ENCODE results near the gene EYS.

The EYS gene

GRCh38 chr6:63807056-63807455 lies 1900.0 kb downstream of the EYS start:
- H3K27me3 ChIP-seq (ENCODE audit: insufficient read depth, low read length, poor library complexity, severe bottlenecking) = no peaks in the 10 kb centered on the region
- H3K79me2 ChIP-seq (ENCODE audit: insufficient read depth, low read length) = no peaks in the 10 kb centered on the region
- H3K9me2 ChIP-seq (replicated peaks; ENCODE audit: low read depth, low read length) = no peaks in the 10 kb centered on the region
- H3K4me1 ChIP-seq (ENCODE audit: insufficient read depth, low read length, poor library complexity, severe bottlenecking) = peaks cover 20% of the 10 kb centered on the region
- H3K36me3 ChIP-seq (ENCODE audit: insufficient read depth, low read length) = no peaks in the 10 kb centered on the region
- peak overlapping the region; percentile 58 for H3K4me2 ChIP-seq (ENCODE audit: low read depth, low read length, poor library complexity, severe bottlenecking)
- H3K9me3 ChIP-seq (ENCODE audit: insufficient read depth, low read depth, low read length) = no peaks in the 10 kb centered on the region
- H3K9ac ChIP-seq (ENCODE audit: low read depth, low read length, poor library complexity, severe bottlenecking) = no peak overlapping the region
- TF ChIP-seq CTCF (conservative IDR thresholded peaks at IDR 0.05; ENCODE audit: low read length) (no peak), EZH2phosphoT487 (IDR thresholded peaks at IDR 0.05; ENCODE audit: borderline replicate concordance) (no peak)
- no peak overlapping the region for H3K4me3 ChIP-seq (ENCODE audit: low read length, poor library complexity, severe bottlenecking)
- no peak overlapping the region for H2AFZ ChIP-seq (ENCODE audit: low read length)
- H3F3A ChIP-seq (ENCODE audit: low read depth) = no peaks in the 10 kb centered on the region
- H4K20me1 ChIP-seq (ENCODE audit: insufficient read depth, low read length, poor library complexity, severe bottlenecking) = no peaks in the 10 kb centered on the region

- TF ChIP-seq CTCF (conservative IDR thresholded peaks at IDR 0.05; ENCODE audit: low read length) (no peak), EZH2phosphoT487 (IDR thresholded peaks at IDR 0.05; ENCODE audit: borderline replicate concordance) (no peak)
- Histone ChIP-seq H3K4me3 (ENCODE audit: low read length, poor library complexity, severe bottlenecking) (peak overlapping the region; percentile 31), H2AFZ (ENCODE audit: low read length) (no peak overlapping the region)
These were observed 1900.5 kb downstream of the EYS start for GRCh38 chr6:63806573-63806913.

GRCh38 chr6:63805808-63806572 lies 1901.0 kb downstream of the EYS start:
- H3K4me3 ChIP-seq (ENCODE audit: low read length, poor library complexity, severe bottlenecking) = peak overlapping the region; percentile 31

More at GRCh38 chr6:63806573-63806913, 1900.5 kb downstream of the EYS start:
- no peaks in the 10 kb centered on the region for H3K27me3 ChIP-seq (ENCODE audit: insufficient read depth, low read length, poor library complexity, severe bottlenecking)
- H3K9me2 ChIP-seq (replicated peaks; ENCODE audit: low read depth, low read length) = no peaks in the 10 kb centered on the region
- H3K36me3 ChIP-seq (ENCODE audit: insufficient read depth, low read length) = no peaks in the 10 kb centered on the region
- H4K20me1 ChIP-seq (ENCODE audit: insufficient read depth, low read length, poor library complexity, severe bottlenecking) = no peaks in the 10 kb centered on the region
- no peaks in the 10 kb centered on the region for H3K9me3 ChIP-seq (ENCODE audit: insufficient read depth, low read depth, low read length)
- H3K4me2 ChIP-seq (ENCODE audit: low read depth, low read length, poor library complexity, severe bottlenecking) = peak overlapping the region; percentile 58
- peaks cover 20% of the 10 kb centered on the region for H3K4me1 ChIP-seq (ENCODE audit: insufficient read depth, low read length, poor library complexity, severe bottlenecking)
- H3K9ac ChIP-seq (ENCODE audit: low read depth, low read length, poor library complexity, severe bottlenecking) = no peak overlapping the region
- H3F3A ChIP-seq (ENCODE audit: low read depth) = no peaks in the 10 kb centered on the region
- H3K79me2 ChIP-seq (ENCODE audit: insufficient read depth, low read length) = no peaks in the 10 kb centered on the region

More at GRCh38 chr6:63805808-63806572, 1901.0 kb downstream of the EYS start:
- no peaks in the 10 kb centered on the region for H3K27me3 ChIP-seq (ENCODE audit: insufficient read depth, low read length, poor library complexity, severe bottlenecking)
- H3K9me2 ChIP-seq (replicated peaks; ENCODE audit: low read depth, low read length) = no peaks in the 10 kb centered on the region
- no peaks in the 10 kb centered on the region for H3K79me2 ChIP-seq (ENCODE audit: insufficient read depth, low read length)
- peak overlapping the region; percentile 58 for H3K4me2 ChIP-seq (ENCODE audit: low read depth, low read length, poor library complexity, severe bottlenecking)
- H3K36me3 ChIP-seq (ENCODE audit: insufficient read depth, low read length) = no peaks in the 10 kb centered on the region
- no peaks in the 10 kb centered on the region for H4K20me1 ChIP-seq (ENCODE audit: insufficient read depth, low read length, poor library complexity, severe bottlenecking)
- H2AFZ ChIP-seq (ENCODE audit: low read length) = no peak overlapping the region
- no peak for TF ChIP-seq CTCF (conservative IDR thresholded peaks at IDR 0.05; ENCODE audit: low read length)
- no peak for TF ChIP-seq EZH2phosphoT487 (IDR thresholded peaks at IDR 0.05; ENCODE audit: borderline replicate concordance)
- H3K4me1 ChIP-seq (ENCODE audit: insufficient read depth, low read length, poor library complexity, severe bottlenecking) = peaks cover 20% of the 10 kb centered on the region
- H3F3A ChIP-seq (ENCODE audit: low read depth) = no peaks in the 10 kb centered on the region
- no peaks in the 10 kb centered on the region for H3K9me3 ChIP-seq (ENCODE audit: insufficient read depth, low read depth, low read length)
- H3K9ac ChIP-seq (ENCODE audit: low read depth, low read length, poor library complexity, severe bottlenecking) = no peak overlapping the region

All from Loucy (cell line).